Activated T-helper 1 cell treated with anti-CD3 and anti-CD28 coated beads, Interleukin-2, amount 50 U/mL, for 16 hours (primary cell): Measurements from ENCODE around the gene NOS1.
"Not testable (repeated sequence)": the region's sequence is repeated elsewhere in the genome, so short reads cannot be mapped to it uniquely, and the experiment has no call there.

Experiments
- DNase-seq, 2 donors: peaks; one replicate each; pipeline ENCODE4 v3.0.0-alpha.2; 2020; ENCODE audit warnings: low read depth in 1 of 2, low spot score in 1 of 2

The NOS1 gene

GRCh38 chr12:117361347-117361751, at the start of gene NOS1:
Gene NOS1 (minus strand): TSS chr12:117361626. CDS start chr12:117331069, 30,557 bp downstream.
- DNase-seq: no peak

- no peak for DNase-seq
Observed at GRCh38 chr12:117409286-117409685, 47.9 kb upstream of the NOS1 start.

GRCh38 chr12:117408161-117408791, 46.9 kb upstream of the NOS1 start:
- DNase-seq: no peak

GRCh38 chr12:117404940-117405339, 43.5 kb upstream of the NOS1 start:
- no peak for DNase-seq

GRCh38 chr12:117404203-117404853, 42.9 kb upstream of the NOS1 start:
- DNase-seq: no peak

- DNase-seq: no peak
Observed at GRCh38 chr12:117403586-117404139, 42.2 kb upstream of the NOS1 start.

- no peak for DNase-seq
Observed at GRCh38 chr12:117402363-117402762, 40.9 kb upstream of the NOS1 start.

GRCh38 chr12:117400912-117401311, 39.5 kb upstream of the NOS1 start:
- no peak for DNase-seq

- not testable (repeated sequence) for DNase-seq
Observed at GRCh38 chr12:117398482-117398881, 37.1 kb upstream of the NOS1 start.

- DNase-seq: no peak
Observed at GRCh38 chr12:117395766-117396165, 34.3 kb upstream of the NOS1 start.

GRCh38 chr12:117394491-117394890, 33.1 kb upstream of the NOS1 start:
- DNase-seq: no peak

GRCh38 chr12:117393656-117394055, 32.2 kb upstream of the NOS1 start:
- DNase-seq: no peak

GRCh38 chr12:117390866-117391265, 29.4 kb upstream of the NOS1 start:
- no peak for DNase-seq

GRCh38 chr12:117388951-117389446, 27.6 kb upstream of the NOS1 start:
- DNase-seq: no peak

GRCh38 chr12:117387832-117388231, 26.4 kb upstream of the NOS1 start:
- DNase-seq: no peak

- no peak for DNase-seq
Observed at GRCh38 chr12:117384735-117385134, 23.3 kb upstream of the NOS1 start.

- no peak for DNase-seq
Observed at GRCh38 chr12:117380083-117380482, 18.7 kb upstream of the NOS1 start.

GRCh38 chr12:117377758-117378157, 16.3 kb upstream of the NOS1 start:
- DNase-seq: no peak

- no peak for DNase-seq
Observed at GRCh38 chr12:117370588-117370987, 9.2 kb upstream of the NOS1 start.

GRCh38 chr12:117370000-117370399, 8.6 kb upstream of the NOS1 start:
- DNase-seq: not testable (repeated sequence)

GRCh38 chr12:117367006-117367638, 5.7 kb upstream of the NOS1 start:
- DNase-seq: no peak

GRCh38 chr12:117365049-117365616, 3.7 kb upstream of the NOS1 start:
- no peak for DNase-seq
